KG1 (cell line): ENCODE data around the gene PHF21A.

ENCODE experiments used
- DNase-seq: peaks from one replicate; lab custom pipeline; 2025; lab: John Stamatoyannopoulos, UW

PHF21A gene

GRCh38 chr11:45885274-45885920 is 235.9 kb downstream of the PHF21A start, which contains the start of gene MAPK8IP1:
TSS of gene MAPK8IP1 (plus strand) at chr11:45885651. CDS start at chr11:45885821, 170 bp downstream.
- DNase-seq: no peak

- no peak for DNase-seq
Observed at GRCh38 chr11:45884596-45885185, 236.6 kb downstream of the PHF21A start.
